Endodermal cell (in vitro differentiated cells): ENCODE results near the gene TAS2R20. TPM values are rescaled to one million over a fixed set of nuclear protein-coding genes. Genes with fewer than 3 reads are reported as not detected.

ENCODE experiments used
- DNase-seq: peaks from one replicate; pipeline ENCODE4 v3.0.0-alpha.2; 2017
- H3K27ac ChIP-seq: 2 replicates; pipeline ENCODE4 v1.5.1; 2013; ENCODE audit warnings: mild to moderate bottlenecking, low read depth, low read length, moderate library complexity
- H3K27me3 ChIP-seq: 2 replicates; pipeline ENCODE4 v1.6.1; 2013; ENCODE audit warnings: mild to moderate bottlenecking, low read length, moderate library complexity; ENCODE audit not compliant: insufficient read depth, control insufficient read depth, poor library complexity, severe bottlenecking
- H3K36me3 ChIP-seq: 2 replicates; pipeline ENCODE4 v1.7.0; 2013; ENCODE audit warnings: mild to moderate bottlenecking, low read length, moderate library complexity; ENCODE audit not compliant: control insufficient read depth, insufficient read depth
- H3K4me1 ChIP-seq: one replicate; pipeline ENCODE4 v1.7.0; 2013; ENCODE audit warnings: low read length; ENCODE audit not compliant: control insufficient read depth, insufficient read depth
- H3K4me3 ChIP-seq: 2 replicates; pipeline ENCODE4 v1.5.1; 2013; ENCODE audit warnings: mild to moderate bottlenecking, low read length, moderate library complexity
- H3K9ac ChIP-seq: 2 replicates; pipeline ENCODE4 v1.6.1; 2013; ENCODE audit warnings: mild to moderate bottlenecking, low read length, moderate library complexity; ENCODE audit not compliant: poor library complexity, severe bottlenecking; ENCODE audit errors: extremely low read depth
- H3K9me3 ChIP-seq: 2 replicates; pipeline ENCODE4 v1.6.1; 2013; ENCODE audit warnings: mild to moderate bottlenecking, low read length, moderate library complexity; ENCODE audit not compliant: control insufficient read depth
- H3K27ac Mint-ChIP-seq: 2 replicates; pipeline ENCODE4 v1.8.0; 2020; ENCODE audit warnings: mixed read lengths
- H3K27me3 Mint-ChIP-seq: 2 replicates; pipeline ENCODE4 v1.8.0; 2021; ENCODE audit warnings: mild to moderate bottlenecking, mixed read lengths; ENCODE audit not compliant: insufficient read depth
- H3K36me3 Mint-ChIP-seq: 2 replicates; pipeline ENCODE4 v1.8.0; 2020; ENCODE audit warnings: low read depth, mixed read lengths
- H3K4me1 Mint-ChIP-seq: 2 replicates; pipeline ENCODE4 v1.8.0; 2020; ENCODE audit warnings: mixed read lengths
- H3K4me3 Mint-ChIP-seq: 2 replicates; pipeline ENCODE4 v1.8.0; 2020; ENCODE audit warnings: mild to moderate bottlenecking, moderate library complexity, mixed read lengths
- H3K9me3 Mint-ChIP-seq: 2 replicates; pipeline ENCODE4 v1.8.0; 2020; ENCODE audit warnings: mild to moderate bottlenecking, mixed read lengths
- WGBS, 2 experiments: methylation state at CpG; one replicate each; pipeline versions ENCODE4 v1.1.5 to v1.1.7; 2013; ENCODE audit warnings: missing lambda C conversion rate in 2 of 2, mixed read lengths in 1 of 2; ENCODE audit not compliant: insufficient coverage in 1 of 2, insufficient read length in 1 of 2; 5-methylcytosine and 5-hydroxymethylcytosine counted together
- total RNA-seq, 2 donors: library from RNA; stranded (reverse); fragmentation: NEBNext Ultra II Directional in 1 of 2; extraction: Animal tissue kit (Norgen Biotek cat#: 25700) in 1 of 2; gene quantifications; 2 replicates in 1 of 2; 3 replicates in 1 of 2; pipeline ENCODE4 v1.2.1, GENCODE V29; 2021
- TF ChIP-seq, protein P1 (sequence below): fragments of 200-600 bp; sonication (generic); conservative IDR thresholded peaks from 2 replicates; pipeline ENCODE4 v1.5.0; 2021; ENCODE audit warnings: antibody characterized with exemption, mild to moderate bottlenecking

Gene TAS2R20
- total RNA-seq, 2 donors from 2014 or later, result 2.1 to 5.9 TPM

GRCh38 chr12:10994307-10994706 is 3.8 kb downstream of the TAS2R20 start:
- no peak overlapping the region for H3K27ac ChIP-seq
- H3K27me3 Mint-ChIP-seq, result no peaks in the 10 kb centered on the region

GRCh38 chr12:10989107-10989506 is 9.0 kb downstream of the TAS2R20 start:
- Mint-ChIP-seq H3K27me3 (no peaks in the 10 kb centered on the region), H3K4me1 (peaks cover 4% of the 10 kb centered on the region), H3K27ac (no peak overlapping the region), H3K4me3 (no peak overlapping the region), H3K9me3 (peaks cover 6% of the 10 kb centered on the region), H3K36me3 (peaks cover 30% of the 10 kb centered on the region)
- TF ChIP-seq, protein P1, sequence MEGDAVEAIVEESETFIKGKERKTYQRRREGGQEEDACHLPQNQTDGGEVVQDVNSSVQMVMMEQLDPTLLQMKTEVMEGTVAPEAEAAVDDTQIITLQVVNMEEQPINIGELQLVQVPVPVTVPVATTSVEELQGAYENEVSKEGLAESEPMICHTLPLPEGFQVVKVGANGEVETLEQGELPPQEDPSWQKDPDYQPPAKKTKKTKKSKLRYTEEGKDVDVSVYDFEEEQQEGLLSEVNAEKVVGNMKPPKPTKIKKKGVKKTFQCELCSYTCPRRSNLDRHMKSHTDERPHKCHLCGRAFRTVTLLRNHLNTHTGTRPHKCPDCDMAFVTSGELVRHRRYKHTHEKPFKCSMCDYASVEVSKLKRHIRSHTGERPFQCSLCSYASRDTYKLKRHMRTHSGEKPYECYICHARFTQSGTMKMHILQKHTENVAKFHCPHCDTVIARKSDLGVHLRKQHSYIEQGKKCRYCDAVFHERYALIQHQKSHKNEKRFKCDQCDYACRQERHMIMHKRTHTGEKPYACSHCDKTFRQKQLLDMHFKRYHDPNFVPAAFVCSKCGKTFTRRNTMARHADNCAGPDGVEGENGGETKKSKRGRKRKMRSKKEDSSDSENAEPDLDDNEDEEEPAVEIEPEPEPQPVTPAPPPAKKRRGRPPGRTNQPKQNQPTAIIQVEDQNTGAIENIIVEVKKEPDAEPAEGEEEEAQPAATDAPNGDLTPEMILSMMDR, result no peak
- peaks cover 10% of the 10 kb centered on the region for H3K9me3 ChIP-seq
- 100% methylated on average over 1 to 2 of the region's 2 CpGs for WGBS, 2 experiments
- H3K4me3 ChIP-seq, result no peak overlapping the region
- peaks cover 6% of the 10 kb centered on the region for H3K36me3 ChIP-seq
- no peaks in the 10 kb centered on the region for H3K27me3 ChIP-seq
- H3K27ac ChIP-seq, result no peak overlapping the region
- DNase-seq, result no peak
- no peaks in the 10 kb centered on the region for H3K4me1 ChIP-seq
- no peak overlapping the region for H3K9ac ChIP-seq

More at GRCh38 chr12:10994307-10994706, 3.8 kb downstream of the TAS2R20 start:
- H3K27ac Mint-ChIP-seq, result no peak overlapping the region
- Histone ChIP-seq H3K36me3 (peaks cover 12% of the 10 kb centered on the region), H3K9me3 (peaks cover 10% of the 10 kb centered on the region), H3K4me3 (no peak overlapping the region), H3K9ac (no peak overlapping the region), H3K4me1 (no peaks in the 10 kb centered on the region), H3K27me3 (no peaks in the 10 kb centered on the region)
- no peak for DNase-seq
- 93 to 98% methylated on average over 3 of the region's 3 CpGs for WGBS, 2 experiments
- TF ChIP-seq, protein P1, result no peak
- peaks cover 1% of the 10 kb centered on the region for H3K4me1 Mint-ChIP-seq
- peaks cover 6% of the 10 kb centered on the region for H3K9me3 Mint-ChIP-seq
- peaks cover 38% of the 10 kb centered on the region for H3K36me3 Mint-ChIP-seq
- H3K4me3 Mint-ChIP-seq, result no peak overlapping the region

- Histone ChIP-seq H3K36me3 (peaks cover 6% of the 10 kb centered on the region), H3K4me3 (no peak within 1 kb of the TSS), H3K9me3 (peaks cover 10% of the 10 kb centered on the region), H3K4me1 (no peaks in the 10 kb centered on the region), H3K27me3 (no peaks in the 10 kb centered on the region), H3K9ac (no peak within 1 kb of the TSS), H3K27ac (no peak within 1 kb of the TSS)
- Mint-ChIP-seq H3K27ac (no peak within 1 kb of the TSS), H3K36me3 (peaks cover 20% of the 10 kb centered on the region), H3K27me3 (no peaks in the 10 kb centered on the region), H3K4me1 (peaks cover 4% of the 10 kb centered on the region), H3K4me3 (no peak within 1 kb of the TSS), H3K9me3 (peaks cover 6% of the 10 kb centered on the region)
- 50% methylated on average over 2 of the region's 2 CpGs; no CpG with 5 or more reads in 1 of the 2 experiments for WGBS, 2 experiments
- TF ChIP-seq, protein P1, result no peak
- DNase-seq, result no peak
Observed at GRCh38 chr12:10986812-10987211, 11.3 kb downstream of the TAS2R20 start, which contains the start of gene TAS2R50. TSS of gene TAS2R50 (minus strand) at chr12:10986912. CDS start at chr12:10986860, 52 bp downstream.
